OCI-LY3 (cell line): ENCODE results near the gene PPP2R2C.

Source experiments
- H2AFZ ChIP-seq: fragments of 200-600, 300-600 bp; shearing (Covaris generic); 2 replicates; pipeline ENCODE4 v1.6.0; 2014; ENCODE audit warnings: antibody characterized with exemption, low read depth, low read length
- H3K27ac ChIP-seq: fragments of 200-600, 300-600 bp; sonication (generic); 2 replicates; pipeline ENCODE4 v1.5.1; 2014; ENCODE audit warnings: mild to moderate bottlenecking, low read length, moderate library complexity, mixed read lengths
- H3K27me3 ChIP-seq: fragments of 200-600, 300-600 bp; sonication (generic); 2 replicates; pipeline ENCODE4 v1.6.1; 2014; ENCODE audit warnings: low read depth, low read length, mixed read lengths
- H3K36me3 ChIP-seq: fragments of 200-600, 300-600 bp; sonication (generic); replicated peaks from 2 replicates; pipeline ENCODE3; 2014; ENCODE audit warnings: low read depth, low read length, mixed read lengths
- H3K4me1 ChIP-seq: fragments of 300-600, 200-600 bp; sonication (generic); 2 replicates; pipeline ENCODE4 v1.6.1; 2014; ENCODE audit warnings: low read length, mixed read lengths
- H3K4me2 ChIP-seq: fragments of 200-600, 300-600 bp; sonication (generic); 2 replicates; pipeline ENCODE4 v1.6.1; 2014; ENCODE audit warnings: low read length, mixed read lengths
- H3K4me3 ChIP-seq: fragments of 300-600, 200-600 bp; sonication (generic); 2 replicates; pipeline ENCODE4 v1.5.1; 2014; ENCODE audit warnings: antibody characterized with exemption, mild to moderate bottlenecking, low read length, moderate library complexity
- H3K79me2 ChIP-seq: fragments of 300-600, 200-600 bp; shearing (Covaris generic); 2 replicates; pipeline ENCODE4 v1.6.1; 2014; ENCODE audit warnings: mild to moderate bottlenecking, low read length, mixed read lengths
- H3K9ac ChIP-seq: fragments of 300-600, 200-600 bp; shearing (Covaris generic); 2 replicates; pipeline ENCODE4 v1.6.0; 2014; ENCODE audit warnings: mild to moderate bottlenecking, low read length, moderate library complexity
- H3K9me3 ChIP-seq: fragments of 200-600, 300-600 bp; shearing (Covaris generic); 2 replicates; pipeline ENCODE4 v1.6.1; 2014; ENCODE audit warnings: low read length, mixed read lengths; ENCODE audit not compliant: insufficient read depth
- H4K20me1 ChIP-seq: fragments of 200-600, 300-600 bp; sonication (generic); 2 replicates; pipeline ENCODE4 v1.6.1; 2016; ENCODE audit warnings: low read length, mixed read lengths; ENCODE audit not compliant: insufficient read depth
- EZH2phosphoT487 ChIP-seq: fragments of 200-600 bp; shearing (Covaris generic); IDR thresholded peaks from 2 replicates; pipeline ENCODE4 v1.6.1; 2018; ENCODE audit warnings: antibody characterized with exemption, mixed run types, low read depth
- TF ChIP-seq, protein P1 (sequence below): fragments of 200-600, 300-600 bp; sonication (generic); IDR thresholded peaks from 2 replicates; pipeline ENCODE4 v1.5.1; 2014; ENCODE audit warnings: antibody characterized with exemption, low read length, low read depth

The PPP2R2C gene

DNA sequence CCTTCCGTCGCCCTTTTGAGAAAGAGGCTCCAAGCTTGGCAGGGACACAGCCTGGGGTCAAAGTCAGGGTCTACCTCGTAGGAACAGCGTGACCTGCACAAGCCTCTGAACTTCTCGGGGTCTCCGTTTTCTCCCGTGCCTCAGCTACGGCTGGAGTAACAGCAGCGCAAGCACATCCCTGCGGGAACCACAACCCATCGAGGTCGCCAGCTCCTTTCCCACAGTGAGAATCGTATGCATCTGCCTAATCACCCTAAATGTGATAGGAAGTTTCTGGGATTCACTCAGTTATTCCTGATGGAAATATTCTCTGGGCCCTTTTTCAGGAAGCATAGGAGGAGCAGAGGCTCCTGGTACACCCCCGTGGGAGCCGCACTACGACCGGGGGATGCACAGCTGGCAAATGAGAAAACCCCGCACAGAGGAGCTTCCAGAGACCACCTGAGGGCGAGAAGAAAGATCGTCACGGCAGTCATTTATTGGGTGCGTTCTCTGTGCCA lies 24.7 kb downstream of the PPP2R2C start:
- Histone ChIP-seq H4K20me1 (no peaks in the 10 kb centered on the region), H3K9me3 (no peaks in the 10 kb centered on the region), H2AFZ (no peak overlapping the region), H3K4me1 (no peaks in the 10 kb centered on the region), H3K79me2 (no peaks in the 10 kb centered on the region), H3K27ac (no peak overlapping the region), H3K4me3 (no peak overlapping the region), H3K36me3 (no peaks in the 10 kb centered on the region), H3K4me2 (no peak overlapping the region), H3K27me3 (no peaks in the 10 kb centered on the region), H3K9ac (no peak overlapping the region)
- TF ChIP-seq, protein P1, sequence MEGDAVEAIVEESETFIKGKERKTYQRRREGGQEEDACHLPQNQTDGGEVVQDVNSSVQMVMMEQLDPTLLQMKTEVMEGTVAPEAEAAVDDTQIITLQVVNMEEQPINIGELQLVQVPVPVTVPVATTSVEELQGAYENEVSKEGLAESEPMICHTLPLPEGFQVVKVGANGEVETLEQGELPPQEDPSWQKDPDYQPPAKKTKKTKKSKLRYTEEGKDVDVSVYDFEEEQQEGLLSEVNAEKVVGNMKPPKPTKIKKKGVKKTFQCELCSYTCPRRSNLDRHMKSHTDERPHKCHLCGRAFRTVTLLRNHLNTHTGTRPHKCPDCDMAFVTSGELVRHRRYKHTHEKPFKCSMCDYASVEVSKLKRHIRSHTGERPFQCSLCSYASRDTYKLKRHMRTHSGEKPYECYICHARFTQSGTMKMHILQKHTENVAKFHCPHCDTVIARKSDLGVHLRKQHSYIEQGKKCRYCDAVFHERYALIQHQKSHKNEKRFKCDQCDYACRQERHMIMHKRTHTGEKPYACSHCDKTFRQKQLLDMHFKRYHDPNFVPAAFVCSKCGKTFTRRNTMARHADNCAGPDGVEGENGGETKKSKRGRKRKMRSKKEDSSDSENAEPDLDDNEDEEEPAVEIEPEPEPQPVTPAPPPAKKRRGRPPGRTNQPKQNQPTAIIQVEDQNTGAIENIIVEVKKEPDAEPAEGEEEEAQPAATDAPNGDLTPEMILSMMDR = no peak
- no peak for TF ChIP-seq EZH2phosphoT487

DNA sequence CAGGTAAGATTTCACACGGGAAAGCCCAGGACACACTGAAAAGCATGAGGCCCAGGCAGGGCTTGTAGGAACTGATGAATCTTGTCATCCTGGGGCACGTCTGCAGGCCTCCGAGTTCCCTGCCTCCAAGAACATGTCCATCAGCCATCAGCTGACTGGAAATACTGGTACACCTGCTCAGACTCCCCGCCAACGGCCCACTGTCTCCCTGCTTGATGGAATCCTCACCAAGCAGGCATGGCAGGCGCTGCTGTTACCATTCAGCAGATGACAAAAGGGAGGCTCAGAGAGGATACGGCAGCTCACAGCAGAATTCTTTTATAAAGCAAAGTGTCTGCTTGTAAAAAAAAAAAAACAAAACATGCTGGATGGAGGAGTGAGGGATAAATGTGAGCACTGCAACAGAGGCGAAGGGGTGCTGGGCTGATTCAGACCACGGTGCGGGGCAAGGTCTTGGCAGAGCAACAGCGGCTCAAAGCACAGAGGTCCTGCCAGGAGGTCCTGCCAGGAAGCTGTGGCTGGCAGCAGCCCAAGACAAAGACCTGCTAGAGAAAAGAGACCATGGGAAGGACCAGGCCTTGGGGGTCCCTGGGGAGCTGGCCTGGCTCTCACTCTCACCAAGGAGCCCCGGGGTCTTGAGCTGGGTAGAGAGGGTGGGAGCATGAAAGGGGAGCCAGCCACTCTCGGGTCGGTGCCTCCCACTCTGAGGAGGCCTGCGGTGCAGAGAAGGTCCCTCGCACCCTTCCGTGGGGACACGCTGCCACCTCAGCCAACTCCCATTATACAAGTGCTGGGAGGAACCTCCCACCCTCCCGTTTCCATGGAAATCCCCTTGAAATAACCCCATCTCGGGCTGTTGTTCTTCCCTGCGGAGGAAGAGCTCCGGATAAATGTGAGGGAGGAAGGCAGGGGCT lies 25.6 kb downstream of the PPP2R2C start:
- Histone ChIP-seq H3K4me1 (no peaks in the 10 kb centered on the region), H3K27me3 (no peaks in the 10 kb centered on the region), H3K4me3 (no peak overlapping the region), H2AFZ (no peak overlapping the region), H3K27ac (no peak overlapping the region), H3K79me2 (no peaks in the 10 kb centered on the region), H3K36me3 (no peaks in the 10 kb centered on the region), H4K20me1 (no peaks in the 10 kb centered on the region), H3K9me3 (no peaks in the 10 kb centered on the region), H3K9ac (no peak overlapping the region), H3K4me2 (no peak overlapping the region)
- TF ChIP-seq EZH2phosphoT487 = no peak
- TF ChIP-seq, protein P1 = no peak

DNA sequence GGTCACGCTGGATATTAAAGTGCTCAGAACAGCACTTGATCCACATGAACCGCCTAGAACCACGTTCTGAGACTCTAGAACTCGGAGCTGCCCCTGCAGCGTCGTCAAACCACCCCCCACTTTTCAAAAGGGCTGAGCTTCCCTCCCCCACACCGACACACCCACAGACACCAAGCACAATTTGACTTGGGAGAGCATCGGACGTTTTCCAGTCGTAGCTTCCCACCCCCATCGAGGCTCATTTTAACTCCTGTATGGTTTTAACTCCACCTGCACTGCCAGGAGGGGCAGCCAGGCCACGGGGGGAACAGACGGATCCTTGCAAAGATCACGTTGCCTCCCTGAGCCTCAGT lies 26.3 kb downstream of the PPP2R2C start:
- no peaks in the 10 kb centered on the region for H4K20me1 ChIP-seq
- H3K9me3 ChIP-seq = no peaks in the 10 kb centered on the region
- H3K9ac ChIP-seq = no peak overlapping the region
- TF ChIP-seq EZH2phosphoT487 = no peak
- TF ChIP-seq, protein P1 = no peak
- H3K27ac ChIP-seq = no peak overlapping the region
- no peak overlapping the region for H3K4me2 ChIP-seq
- no peaks in the 10 kb centered on the region for H3K36me3 ChIP-seq
- H3K79me2 ChIP-seq = no peaks in the 10 kb centered on the region
- H3K4me1 ChIP-seq = no peaks in the 10 kb centered on the region
- H3K4me3 ChIP-seq = no peak overlapping the region
- no peak overlapping the region for H2AFZ ChIP-seq
- no peaks in the 10 kb centered on the region for H3K27me3 ChIP-seq

DNA sequence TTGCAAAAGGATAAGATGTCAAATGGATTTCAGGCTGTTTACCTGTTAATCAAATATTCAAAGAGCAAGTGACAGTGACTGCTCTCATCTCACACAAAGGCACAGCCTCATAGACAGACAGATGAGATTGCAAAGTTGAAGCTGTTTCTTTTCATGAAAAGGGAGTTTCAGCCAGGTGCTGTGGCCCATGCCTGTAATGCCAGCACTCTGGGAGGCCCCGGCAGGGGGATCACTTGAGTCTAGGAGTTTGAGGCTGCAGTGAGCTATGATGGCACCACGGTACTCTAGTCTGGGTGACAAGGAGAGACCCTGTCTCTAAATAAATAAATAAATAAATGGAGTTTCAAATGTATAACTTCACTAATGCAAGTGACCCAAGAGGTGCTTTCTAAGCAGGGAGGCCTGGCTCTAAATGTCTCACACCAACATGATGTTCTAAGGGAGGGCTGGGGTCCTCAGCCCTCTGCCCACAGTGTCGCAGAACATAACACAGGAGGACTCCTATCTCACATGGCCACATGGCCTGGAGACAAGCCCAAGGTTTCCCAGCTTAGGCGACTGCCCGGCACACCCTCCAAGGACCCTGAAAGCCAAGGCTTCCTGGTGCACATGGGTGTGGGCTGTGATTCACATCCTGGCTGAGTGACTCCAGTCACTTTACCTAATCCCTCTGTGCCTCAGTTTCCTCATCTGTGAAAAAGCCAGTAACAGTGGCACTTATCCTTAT lies 26.8 kb downstream of the PPP2R2C start:
- Histone ChIP-seq H3K4me3 (no peak overlapping the region), H3K4me1 (no peaks in the 10 kb centered on the region), H3K9me3 (no peaks in the 10 kb centered on the region), H3K27ac (no peak overlapping the region), H4K20me1 (no peaks in the 10 kb centered on the region), H2AFZ (no peak overlapping the region), H3K4me2 (no peak overlapping the region), H3K79me2 (no peaks in the 10 kb centered on the region), H3K9ac (no peak overlapping the region), H3K36me3 (no peaks in the 10 kb centered on the region), H3K27me3 (no peaks in the 10 kb centered on the region)
- TF ChIP-seq EZH2phosphoT487 = no peak
- TF ChIP-seq, protein P1 = no peak
